Measurements from ENCODE around the gene OTOS. TPM values are rescaled to one million over a fixed set of nuclear protein-coding genes. Genes with fewer than 3 reads are reported as not detected.

Gene OTOS
- total RNA-seq, 1 experiment from 2014 or later = not detected

DNA sequence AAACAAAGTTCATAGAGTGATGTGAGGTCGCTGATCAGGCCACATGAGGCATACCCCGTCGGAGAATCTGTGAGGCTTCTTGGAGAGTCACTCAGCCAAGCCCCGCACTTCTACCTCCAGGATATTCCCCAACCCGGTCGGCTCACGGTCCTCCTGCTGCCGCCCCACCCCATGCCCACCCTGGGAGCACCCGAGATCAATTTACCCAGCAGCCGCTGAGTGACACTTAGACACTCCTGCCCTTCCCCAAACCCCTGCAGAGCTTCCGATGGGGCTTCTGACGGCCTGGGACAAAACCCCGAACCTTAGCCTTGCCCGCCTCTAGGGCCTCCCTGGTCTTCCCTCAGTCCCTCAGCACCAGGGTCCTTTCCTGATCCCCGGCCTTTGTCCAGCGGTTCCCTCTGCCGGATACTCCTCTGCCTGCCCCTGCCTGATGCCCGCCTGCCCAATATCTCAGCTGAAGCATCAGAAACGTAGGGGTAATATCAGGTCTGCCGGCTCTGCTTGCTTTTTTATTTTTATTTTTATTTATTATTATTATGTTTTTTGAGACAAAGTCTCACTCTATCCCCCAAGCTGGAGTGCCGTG, 18.9 kb upstream of the OTOS start:
- no TSS peak for BruUV-seq (replicated peaks)
- H3K9me3 ChIP-seq (ENCODE audit: insufficient read depth, low read depth) = no peaks in the 10 kb centered on the region
- no peaks in the 10 kb centered on the region for H3K79me2 ChIP-seq (ENCODE audit: low read depth)
- H3F3A ChIP-seq (ENCODE audit: insufficient read depth, low read depth) = peaks cover 14% of the 10 kb centered on the region; the same call in 1 of the 2 replicates
- H3K4me2 ChIP-seq = no peak overlapping the region
- peaks cover 35% of the 10 kb centered on the region for H3K27me3 ChIP-seq (ENCODE audit: insufficient read depth, low read depth)
- no peak overlapping the region for H2AFZ ChIP-seq
- H3K4me3 ChIP-seq = no peak overlapping the region
- no peak overlapping the region for H3K27ac ChIP-seq
- CTCF ChIA-PET = no interaction called here
- no peaks in the 10 kb centered on the region for H4K20me1 ChIP-seq (ENCODE audit: insufficient read depth)
- TF ChIP-seq, protein P1, sequence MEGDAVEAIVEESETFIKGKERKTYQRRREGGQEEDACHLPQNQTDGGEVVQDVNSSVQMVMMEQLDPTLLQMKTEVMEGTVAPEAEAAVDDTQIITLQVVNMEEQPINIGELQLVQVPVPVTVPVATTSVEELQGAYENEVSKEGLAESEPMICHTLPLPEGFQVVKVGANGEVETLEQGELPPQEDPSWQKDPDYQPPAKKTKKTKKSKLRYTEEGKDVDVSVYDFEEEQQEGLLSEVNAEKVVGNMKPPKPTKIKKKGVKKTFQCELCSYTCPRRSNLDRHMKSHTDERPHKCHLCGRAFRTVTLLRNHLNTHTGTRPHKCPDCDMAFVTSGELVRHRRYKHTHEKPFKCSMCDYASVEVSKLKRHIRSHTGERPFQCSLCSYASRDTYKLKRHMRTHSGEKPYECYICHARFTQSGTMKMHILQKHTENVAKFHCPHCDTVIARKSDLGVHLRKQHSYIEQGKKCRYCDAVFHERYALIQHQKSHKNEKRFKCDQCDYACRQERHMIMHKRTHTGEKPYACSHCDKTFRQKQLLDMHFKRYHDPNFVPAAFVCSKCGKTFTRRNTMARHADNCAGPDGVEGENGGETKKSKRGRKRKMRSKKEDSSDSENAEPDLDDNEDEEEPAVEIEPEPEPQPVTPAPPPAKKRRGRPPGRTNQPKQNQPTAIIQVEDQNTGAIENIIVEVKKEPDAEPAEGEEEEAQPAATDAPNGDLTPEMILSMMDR (conservative IDR thresholded peaks at IDR 0.05) = no peak
- no peak for TF ChIP-seq EZH2 (IDR thresholded peaks at IDR 0.05; ENCODE audit: low read depth)
- H3K9me2 ChIP-seq (ENCODE audit: insufficient read depth) = no peaks in the 10 kb centered on the region
- POLR2A ChIA-PET (ENCODE audit: unreplicated experiment) = no interaction called here
- no peaks in the 10 kb centered on the region for H3K36me3 ChIP-seq (ENCODE audit: low read depth)
- DNase-seq = no peak
- no peaks in the 10 kb centered on the region for H3K4me1 ChIP-seq (replicated peaks; ENCODE audit: insufficient read depth)
- intact Hi-C loops (cut with micrococcal nuclease; ENCODE audit: unreplicated experiment) = loop anchor here (10.0 kb wide), 1 partner anchor 405 kb away; the partner anchor contains the start of genes DUSP28 and RNPEPL1

GRCh38 chr2:240157147-240157470, 16.7 kb upstream of the OTOS start:
- H3K79me2 ChIP-seq (ENCODE audit: low read depth) = no peaks in the 10 kb centered on the region
- H3K27me3 ChIP-seq (ENCODE audit: insufficient read depth, low read depth) = peaks cover 38% of the 10 kb centered on the region
- no peak overlapping the region for H3K4me3 ChIP-seq
- POLR2A ChIA-PET (ENCODE audit: unreplicated experiment) = interaction anchor here (0.7 kb wide), 1 partner anchor 402 kb away, joined by 3 read pairs; no protein-coding TSS in a partner anchor
- H2AFZ ChIP-seq = no peak overlapping the region
- TF ChIP-seq EZH2 (IDR thresholded peaks at IDR 0.05; ENCODE audit: low read depth) = no peak
- TF ChIP-seq, protein P1 (conservative IDR thresholded peaks at IDR 0.05) = no peak
- no peaks in the 10 kb centered on the region for H3K9me3 ChIP-seq (ENCODE audit: insufficient read depth, low read depth)
- H3K4me2 ChIP-seq = no peak overlapping the region
- no peaks in the 10 kb centered on the region for H3K9me2 ChIP-seq (ENCODE audit: insufficient read depth)
- CTCF ChIA-PET = no interaction called here
- H3F3A ChIP-seq (ENCODE audit: insufficient read depth, low read depth) = 0 out of 2 replicates have a peak, but pooled peaks cover 6% of the 10 kb centered on the region
- no TSS peak for BruUV-seq (replicated peaks)
- no peak overlapping the region for H3K27ac ChIP-seq
- intact Hi-C loops (cut with micrococcal nuclease; ENCODE audit: unreplicated experiment) = loop anchor here (10.0 kb wide), 1 partner anchor 408 kb away; the partner anchor contains the start of genes DUSP28 and RNPEPL1
- no peaks in the 10 kb centered on the region for H3K36me3 ChIP-seq (ENCODE audit: low read depth)
- H4K20me1 ChIP-seq (ENCODE audit: insufficient read depth) = no peaks in the 10 kb centered on the region
- no peak for DNase-seq
- no peaks in the 10 kb centered on the region for H3K4me1 ChIP-seq (replicated peaks; ENCODE audit: insufficient read depth)

- ChIA-PET CTCF (no interaction called here), POLR2A (ENCODE audit: unreplicated experiment) (no interaction called here)
- H3K4me1 ChIP-seq (replicated peaks; ENCODE audit: insufficient read depth) = no peaks in the 10 kb centered on the region
- no peak overlapping the region for H3K4me2 ChIP-seq
- TF ChIP-seq, protein P1 (conservative IDR thresholded peaks at IDR 0.05) = no peak
- TF ChIP-seq EZH2 (IDR thresholded peaks at IDR 0.05; ENCODE audit: low read depth) = no peak
- no peaks in the 10 kb centered on the region for H3K79me2 ChIP-seq (ENCODE audit: low read depth)
- H3F3A ChIP-seq (ENCODE audit: insufficient read depth, low read depth) = 0 out of 2 replicates have a peak, but pooled peaks cover 6% of the 10 kb centered on the region
- peaks cover 38% of the 10 kb centered on the region for H3K27me3 ChIP-seq (ENCODE audit: insufficient read depth, low read depth)
- intact Hi-C loops (cut with micrococcal nuclease; ENCODE audit: unreplicated experiment) = loop anchor here (10.0 kb wide), 1 partner anchor 408 kb away; the partner anchor contains the start of genes DUSP28 and RNPEPL1
- H4K20me1 ChIP-seq (ENCODE audit: insufficient read depth) = no peaks in the 10 kb centered on the region
- BruUV-seq (replicated peaks) = no TSS peak
- no peak overlapping the region for H3K27ac ChIP-seq
- H3K9me2 ChIP-seq (ENCODE audit: insufficient read depth) = no peaks in the 10 kb centered on the region
- H3K36me3 ChIP-seq (ENCODE audit: low read depth) = no peaks in the 10 kb centered on the region
- no peak overlapping the region for H3K4me3 ChIP-seq
- H3K9me3 ChIP-seq (ENCODE audit: insufficient read depth, low read depth) = no peaks in the 10 kb centered on the region
- DNase-seq = no peak
- H2AFZ ChIP-seq = no peak overlapping the region
Measured at GRCh38 chr2:240156435-240157146, 16.1 kb upstream of the OTOS start.
